Ramos (cell line): ENCODE measurements around the gene HDAC9.

Experiments used
- in situ Hi-C: fragments of 300-500 bp; cut with MboI; formaldehyde crosslinking; loops from one replicate; pipeline ENCODE4 v1.14.3; 2022; ENCODE audit warnings: low sequenced_read_pairs; ENCODE audit not compliant: unreplicated experiment

The HDAC9 gene

GRCh38 chr7:18575622-18576572 lies 80.3 kb downstream of the HDAC9 start:
- in situ Hi-C loops = no loop called here

- in situ Hi-C loops = no loop called here
Measured at GRCh38 chr7:18577096-18577771, 81.7 kb downstream of the HDAC9 start.

DNA sequence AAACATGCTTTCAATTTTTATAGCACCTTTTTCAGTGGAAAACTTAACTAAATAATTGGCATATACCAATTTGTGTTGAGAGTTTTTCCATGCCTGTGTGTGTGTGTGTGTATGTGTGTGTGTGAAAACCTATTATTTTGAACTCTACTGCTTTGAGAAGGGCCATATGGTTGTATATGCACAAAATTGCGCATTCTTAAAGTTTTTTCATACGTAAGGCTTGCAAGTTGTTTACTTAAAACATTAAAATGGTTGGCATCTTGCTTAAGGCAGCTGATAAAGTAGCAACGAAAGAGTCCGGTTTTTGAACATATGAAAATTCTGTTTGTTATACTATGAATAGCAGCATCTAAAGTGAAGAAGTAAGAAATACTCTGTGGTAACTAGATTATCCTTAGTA lies 84.1 kb downstream of the HDAC9 start:
- in situ Hi-C loops = no loop called here

GRCh38 chr7:18580950-18581349 lies 85.4 kb downstream of the HDAC9 start:
- in situ Hi-C loops = no loop called here

GRCh38 chr7:18583305-18583704 lies 87.8 kb downstream of the HDAC9 start:
- in situ Hi-C loops = no loop called here

DNA sequence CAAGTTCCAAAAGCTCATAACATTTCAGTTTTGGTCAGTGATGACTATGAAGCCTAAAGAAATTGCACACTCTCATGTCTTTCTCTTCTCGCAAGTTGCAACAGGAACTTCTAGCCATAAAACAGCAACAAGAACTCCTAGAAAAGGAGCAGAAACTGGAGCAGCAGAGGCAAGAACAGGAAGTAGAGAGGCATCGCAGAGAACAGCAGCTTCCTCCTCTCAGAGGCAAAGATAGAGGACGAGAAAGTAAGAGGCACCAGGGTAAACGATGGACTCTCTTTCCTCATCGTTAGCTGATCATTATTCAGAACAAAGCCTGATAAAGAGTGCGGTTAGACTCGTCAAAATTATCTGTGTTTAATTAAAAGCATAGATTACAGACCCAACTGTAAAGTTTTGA lies 94.7 kb downstream of the HDAC9 start:
- in situ Hi-C loops = no loop called here

GRCh38 chr7:18590744-18591340 lies 95.3 kb downstream of the HDAC9 start:
- in situ Hi-C loops = no loop called here

DNA sequence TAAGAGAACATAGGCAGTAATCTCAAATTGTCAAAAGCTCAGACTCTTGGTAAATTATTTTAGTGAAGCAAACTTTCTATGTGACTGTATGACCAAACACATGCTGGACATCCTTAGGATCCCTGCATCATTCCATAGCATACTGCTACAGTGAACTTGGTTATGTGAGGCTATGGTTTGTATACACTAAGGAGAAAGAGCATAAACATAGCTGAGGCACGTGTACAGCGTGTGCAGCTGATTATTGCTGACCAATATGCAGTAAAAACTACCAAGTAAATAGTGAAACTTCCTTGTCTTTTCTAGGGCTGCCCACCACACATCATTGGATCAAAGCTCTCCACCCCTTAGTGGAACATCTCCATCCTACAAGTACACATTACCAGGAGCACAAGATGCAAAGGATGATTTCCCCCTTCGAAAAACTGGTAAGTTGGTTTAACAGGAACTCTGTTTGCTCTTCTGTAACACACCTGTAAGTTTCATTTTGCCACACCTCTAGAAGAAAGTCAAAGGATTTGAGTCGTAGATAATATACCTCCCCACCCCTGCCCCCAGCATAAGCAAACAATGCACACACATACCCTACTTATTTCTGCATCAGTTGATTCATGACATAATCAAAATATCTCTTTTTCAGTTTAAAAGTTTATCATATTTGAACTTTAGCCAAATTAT lies 98.2 kb downstream of the HDAC9 start:
- in situ Hi-C loops = no loop called here

DNA sequence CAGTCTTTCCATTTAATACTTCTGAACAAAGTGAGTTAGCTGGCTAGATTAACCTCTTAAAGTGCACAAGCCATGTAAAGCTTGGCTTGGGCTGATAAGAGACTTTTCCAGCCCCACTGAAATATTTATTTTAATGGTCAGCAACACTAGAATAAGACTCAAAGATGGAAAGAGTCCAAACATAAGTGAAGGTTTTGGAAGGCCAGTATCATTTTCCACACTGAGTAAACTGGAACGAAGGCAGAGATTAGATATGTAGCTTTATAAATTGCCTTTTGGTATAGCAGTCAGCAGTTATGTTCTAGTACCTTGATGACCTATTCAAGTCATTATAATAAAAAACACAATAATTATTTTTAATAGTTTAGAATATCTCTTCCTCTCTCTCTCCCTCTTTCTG lies 102.2 kb downstream of the HDAC9 start:
- in situ Hi-C loops = no loop called here

- in situ Hi-C loops = no loop called here
Measured at GRCh38 chr7:18607025-18607424, 111.5 kb downstream of the HDAC9 start.

DNA sequence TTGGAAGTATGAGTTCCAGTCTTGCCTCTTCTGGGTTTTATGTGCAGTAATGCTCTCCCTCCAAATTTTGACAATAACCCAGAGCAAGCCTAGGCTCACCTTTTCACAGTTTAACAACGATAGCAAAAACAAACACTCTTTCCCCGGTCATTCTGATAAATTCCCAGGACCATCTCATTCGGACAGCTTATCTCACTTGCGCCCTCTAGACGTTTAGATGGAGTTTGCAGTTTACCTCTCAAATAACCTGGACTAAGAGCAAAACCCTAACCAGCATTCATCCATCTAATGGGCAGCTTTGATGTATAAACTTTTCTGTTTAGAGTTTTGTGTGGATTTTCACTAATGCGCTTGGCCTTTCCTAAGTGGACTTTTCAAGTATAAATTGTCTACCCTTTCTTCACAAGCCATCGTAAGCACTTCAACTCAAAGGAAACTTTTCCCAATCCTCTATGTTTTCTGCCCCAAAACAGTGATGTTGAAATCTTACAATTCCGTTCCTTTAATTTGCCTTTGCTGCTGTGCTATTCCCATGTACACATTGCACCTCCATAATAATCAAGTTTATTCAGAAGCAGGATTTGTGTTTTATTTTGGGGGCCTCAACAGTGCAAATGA lies 114.9 kb downstream of the HDAC9 start:
- in situ Hi-C loops = no loop called here

DNA sequence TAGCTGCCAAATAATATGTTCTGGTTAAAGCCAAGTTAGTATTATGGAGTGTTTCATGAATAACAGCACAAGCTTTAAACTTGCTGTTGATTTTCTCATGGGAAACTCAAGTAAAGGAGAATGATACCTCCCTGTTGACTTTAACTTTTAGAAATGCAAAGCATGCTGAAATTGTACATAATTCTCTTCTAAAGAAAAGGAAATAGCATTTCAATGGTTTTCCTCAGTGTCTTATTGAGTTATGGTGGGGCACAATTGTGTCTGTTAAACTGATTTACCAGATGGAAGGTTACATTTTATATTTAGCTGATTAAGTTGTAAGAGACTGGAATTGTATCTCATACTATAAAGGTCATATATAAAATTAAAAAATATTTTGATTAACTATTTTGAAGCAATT lies 119.3 kb downstream of the HDAC9 start:
- in situ Hi-C loops = no loop called here

DNA sequence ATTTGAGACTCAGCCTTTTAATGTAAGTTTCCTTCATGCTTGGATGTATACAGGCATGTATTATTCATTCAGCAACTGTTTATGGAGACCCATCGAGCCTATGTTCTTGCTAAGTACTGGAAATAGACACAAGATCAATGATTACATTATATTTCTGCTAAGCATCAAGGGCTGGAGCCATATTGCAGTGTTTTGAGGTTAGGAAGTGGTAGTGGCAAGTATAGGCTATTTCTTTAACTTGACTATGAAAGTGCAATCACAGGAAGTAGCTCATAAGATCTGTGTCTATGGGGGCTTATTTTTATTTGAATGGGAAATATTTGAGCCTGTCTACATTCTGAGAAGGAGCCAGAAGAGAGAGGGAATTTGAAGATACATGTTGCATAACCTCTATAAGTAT lies 123.8 kb downstream of the HDAC9 start:
- in situ Hi-C loops = no loop called here

- in situ Hi-C loops = no loop called here
Measured at GRCh38 chr7:18623389-18623788, 127.8 kb downstream of the HDAC9 start.

- in situ Hi-C loops = no loop called here
Measured at GRCh38 chr7:18624459-18624858, 128.9 kb downstream of the HDAC9 start.

DNA sequence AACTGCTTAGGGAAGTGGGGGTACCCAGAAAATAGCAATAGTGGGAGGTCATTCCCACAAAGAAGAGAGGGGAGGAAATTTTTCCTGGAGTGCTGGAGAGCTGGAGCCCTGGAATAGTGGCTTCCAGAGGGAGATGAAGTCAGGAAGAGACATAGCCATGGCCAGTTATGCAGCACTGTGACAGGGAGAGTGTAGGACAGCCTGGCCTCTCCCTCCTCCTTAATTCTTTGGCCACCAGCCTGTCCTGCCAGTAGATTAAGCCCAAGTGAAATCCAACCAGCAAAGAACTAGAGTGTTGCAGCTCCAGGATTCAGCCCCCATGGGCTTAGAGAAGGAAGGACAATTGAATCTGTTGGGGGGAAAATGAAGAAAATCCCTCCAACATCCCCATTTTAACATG lies 130.5 kb downstream of the HDAC9 start:
- in situ Hi-C loops = no loop called here

DNA sequence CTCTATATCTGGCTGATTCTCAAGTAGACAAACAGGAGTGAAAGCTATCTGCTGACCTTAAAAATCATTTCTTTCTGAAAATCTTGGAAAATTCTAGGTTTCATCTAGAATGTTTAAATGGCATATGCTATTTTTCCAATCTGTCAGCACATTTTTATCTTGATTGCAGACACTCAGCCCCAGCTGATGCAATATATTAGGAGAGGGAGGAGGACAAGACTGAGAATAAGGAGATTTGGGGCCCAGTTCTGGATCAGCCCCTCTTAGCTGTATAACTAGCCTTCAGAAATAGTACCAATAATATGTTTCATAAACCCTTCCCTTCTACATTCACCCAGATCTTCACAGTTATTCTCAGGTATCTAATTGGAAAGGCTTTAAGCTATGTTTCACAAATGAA lies 131.2 kb downstream of the HDAC9 start:
- in situ Hi-C loops = no loop called here

DNA sequence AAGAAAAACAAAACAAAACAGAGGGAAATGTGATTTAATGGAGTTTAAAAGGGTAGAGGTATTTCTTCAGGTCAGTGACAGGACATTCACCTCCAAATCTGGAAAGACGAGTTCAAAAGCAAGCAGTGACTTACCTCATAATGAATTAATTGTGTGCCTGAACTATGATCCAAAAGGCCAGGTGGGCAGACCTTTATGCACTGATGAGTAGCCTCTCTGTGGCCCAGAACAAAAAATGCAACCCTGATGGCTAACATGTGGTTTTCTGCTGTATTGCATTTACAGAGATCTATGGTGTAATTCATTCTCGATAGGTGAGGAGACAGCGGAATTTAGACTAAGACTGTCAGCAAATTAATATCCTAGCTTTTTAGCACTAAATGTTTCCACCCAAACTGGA lies 142.0 kb downstream of the HDAC9 start:
- in situ Hi-C loops = no loop called here

DNA sequence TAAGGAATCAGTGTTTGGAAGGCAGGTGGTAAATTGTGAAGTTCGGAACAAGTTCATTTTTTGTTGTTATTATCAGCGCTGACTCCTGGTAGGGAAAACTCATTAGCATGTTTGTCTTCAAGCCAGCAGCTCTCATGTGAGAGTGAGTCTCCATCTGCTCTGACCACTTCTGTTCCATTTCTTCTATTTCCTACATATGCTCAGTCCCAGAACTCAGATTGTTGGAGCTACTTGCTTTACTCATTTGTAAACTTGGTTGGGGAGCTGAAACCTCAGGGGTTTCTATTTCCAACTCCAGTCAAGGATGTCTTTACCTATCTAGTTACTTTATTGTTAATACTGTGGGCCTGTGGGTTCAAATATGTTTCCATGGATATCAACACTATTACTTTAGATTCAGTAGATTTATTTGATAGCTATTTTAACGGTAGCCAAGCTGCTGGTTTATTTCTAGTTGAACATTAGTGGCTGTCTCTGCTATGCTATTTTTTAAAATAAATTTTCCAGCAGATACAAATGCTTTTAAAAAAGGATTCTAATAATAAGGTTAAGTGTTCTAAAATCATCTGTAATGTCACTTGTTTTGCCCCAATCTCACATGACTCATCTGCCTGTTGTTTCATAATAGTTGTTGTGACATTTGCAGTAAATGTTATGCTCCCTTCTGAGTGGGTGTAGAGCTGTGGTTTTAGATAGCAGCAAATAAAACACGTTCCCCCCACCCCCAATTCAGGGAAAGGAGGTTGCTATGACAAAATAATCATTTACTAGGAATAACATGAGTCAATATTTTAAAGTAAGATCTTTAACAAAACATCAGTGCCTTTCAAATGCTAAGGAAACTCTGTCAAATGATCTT lies 143.3 kb downstream of the HDAC9 start:
- in situ Hi-C loops = no loop called here
